ENCODE data around the gene CKAP4.

Gene CKAP4

DNA sequence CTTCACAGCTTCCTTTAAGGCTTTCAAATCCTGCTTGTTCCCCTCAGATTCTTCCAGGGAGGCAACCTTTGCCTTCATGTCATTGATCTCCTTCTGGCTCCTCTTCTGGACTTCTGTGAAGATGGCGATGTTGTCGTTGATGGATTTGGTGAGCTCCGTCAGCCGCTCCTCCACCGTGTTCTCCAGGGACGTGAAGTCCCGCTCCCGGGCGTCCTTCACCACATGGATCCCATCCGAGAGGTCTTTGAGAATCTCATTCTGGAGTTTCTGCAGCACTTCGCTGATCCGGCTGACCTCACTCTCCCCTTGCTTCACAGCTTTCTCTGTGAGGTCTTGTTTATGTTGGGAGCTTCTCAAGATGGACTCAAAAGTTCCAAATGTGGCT, 7.9 kb downstream of the CKAP4 start:
- no peak for DNase-seq (ENCODE audit: low spot score)

DNA sequence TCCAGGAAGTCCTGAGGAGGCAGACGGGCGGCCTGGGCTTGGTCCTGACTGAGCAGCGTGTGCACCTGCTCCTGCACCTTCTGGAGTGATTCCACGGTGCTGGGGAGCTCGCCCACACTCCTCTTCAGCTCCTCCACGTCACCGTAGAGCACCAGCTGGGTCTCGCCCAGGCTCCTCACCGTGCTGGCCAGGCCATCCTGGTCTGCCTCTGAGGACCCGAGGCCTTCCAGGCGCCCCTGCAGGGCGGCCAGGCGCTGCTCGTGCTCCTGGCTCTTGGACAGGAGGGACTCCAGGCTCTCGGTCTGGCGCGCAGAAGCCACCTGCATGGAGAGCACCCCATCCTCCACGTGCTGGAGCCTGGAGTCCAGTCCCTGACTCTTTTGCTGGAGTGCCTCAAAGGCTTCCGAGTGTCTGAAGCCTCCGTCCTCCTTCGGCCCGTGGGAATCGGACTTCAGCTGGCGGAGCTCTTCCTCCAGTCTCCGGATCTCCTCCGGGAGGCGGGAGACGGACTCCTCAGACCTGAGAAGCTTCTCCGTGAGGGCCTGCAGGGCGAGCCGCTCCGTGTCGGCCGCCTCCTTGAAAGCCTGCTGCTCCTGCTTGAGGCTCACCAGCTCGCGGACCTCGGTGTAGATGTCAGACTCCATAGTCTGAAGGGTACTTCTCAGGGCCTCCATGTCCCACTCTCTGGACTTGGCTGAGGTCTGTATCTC, 8.4 kb downstream of the CKAP4 start:
- no peak for DNase-seq (ENCODE audit: low spot score)

DNA sequence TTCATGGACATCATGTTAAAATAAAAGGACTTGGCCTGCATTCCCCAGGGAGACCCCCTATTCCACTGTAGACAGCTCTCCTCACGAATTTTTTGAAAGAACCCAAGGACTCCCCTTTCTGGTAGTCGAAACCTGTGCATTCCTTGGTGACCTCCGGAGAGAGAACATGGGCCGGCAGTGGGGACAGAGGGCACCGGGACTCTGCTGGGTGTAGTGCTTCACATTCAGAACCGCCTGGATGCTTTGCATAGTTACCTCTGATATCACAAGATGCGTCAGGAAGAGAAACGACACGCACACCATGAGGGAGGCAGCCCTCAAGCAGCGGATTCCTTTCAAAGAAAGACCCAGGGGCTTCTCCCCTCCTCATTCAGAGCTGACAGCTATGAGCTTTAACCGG, 9.7 kb downstream of the CKAP4 start:
- DNase-seq (ENCODE audit: low spot score), result no peak

DNA sequence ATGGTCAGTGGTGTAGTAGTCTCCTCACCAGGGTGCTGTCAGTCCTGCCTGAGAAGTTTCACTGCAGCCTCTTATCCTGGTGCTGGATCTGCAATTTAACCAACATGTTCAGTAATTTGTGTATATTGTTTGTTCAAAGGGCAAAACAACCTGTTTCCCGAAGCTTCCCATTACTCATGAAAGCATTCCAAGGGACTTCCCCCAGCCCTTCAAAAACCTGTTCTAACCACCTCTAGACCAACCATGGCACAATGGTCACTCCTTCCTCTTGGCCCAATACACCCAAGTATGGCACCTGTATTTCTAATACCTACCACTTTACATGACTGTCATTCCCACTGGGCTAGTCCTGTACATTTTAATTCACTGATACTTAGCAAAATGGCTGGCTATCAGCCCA, 12.1 kb downstream of the CKAP4 start:
- DNase-seq (ENCODE audit: low spot score), result no peak

DNA sequence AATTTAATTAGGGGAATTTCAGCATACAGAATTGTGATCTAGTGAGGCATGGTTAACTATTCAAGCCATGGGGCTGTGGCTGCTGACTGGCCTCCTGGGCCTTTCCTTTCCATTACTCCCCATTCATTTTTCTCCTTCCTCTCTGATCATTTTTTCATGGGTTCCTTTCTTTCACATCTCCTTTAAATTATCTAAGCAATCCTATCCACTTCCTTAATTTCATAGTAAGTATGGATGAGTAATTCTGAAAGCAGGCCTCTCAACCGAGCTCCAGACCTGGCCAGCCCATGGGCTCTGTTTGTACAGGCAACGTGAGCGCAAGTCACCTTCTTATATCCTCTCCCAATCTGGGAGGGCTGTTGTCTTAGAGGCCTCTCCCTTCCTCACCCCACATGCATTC, 13.4 kb downstream of the CKAP4 start:
- no peak for DNase-seq (ENCODE audit: low spot score)

DNA sequence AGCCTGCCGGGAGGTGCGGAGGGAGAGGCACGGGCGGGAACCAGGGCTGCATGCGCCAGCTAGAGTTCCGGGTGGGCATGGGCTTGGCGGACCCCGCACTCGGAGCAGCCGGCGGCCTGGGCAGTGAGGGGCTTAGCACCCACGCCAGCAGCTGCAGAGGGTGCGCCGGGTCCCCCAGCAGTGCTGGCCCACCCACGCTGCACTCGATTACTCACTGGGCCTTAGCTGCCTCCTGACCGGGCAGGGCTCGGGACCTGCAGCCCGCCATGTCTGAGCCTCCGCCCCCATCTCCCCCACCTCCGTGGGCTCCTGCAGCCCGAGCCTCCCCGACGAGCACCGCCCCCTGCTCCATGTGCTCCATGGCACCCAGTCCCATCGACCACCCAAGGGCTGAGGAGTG, 14.8 kb downstream of the CKAP4 start:
- DNase-seq (ENCODE audit: low spot score), result no peak

DNA sequence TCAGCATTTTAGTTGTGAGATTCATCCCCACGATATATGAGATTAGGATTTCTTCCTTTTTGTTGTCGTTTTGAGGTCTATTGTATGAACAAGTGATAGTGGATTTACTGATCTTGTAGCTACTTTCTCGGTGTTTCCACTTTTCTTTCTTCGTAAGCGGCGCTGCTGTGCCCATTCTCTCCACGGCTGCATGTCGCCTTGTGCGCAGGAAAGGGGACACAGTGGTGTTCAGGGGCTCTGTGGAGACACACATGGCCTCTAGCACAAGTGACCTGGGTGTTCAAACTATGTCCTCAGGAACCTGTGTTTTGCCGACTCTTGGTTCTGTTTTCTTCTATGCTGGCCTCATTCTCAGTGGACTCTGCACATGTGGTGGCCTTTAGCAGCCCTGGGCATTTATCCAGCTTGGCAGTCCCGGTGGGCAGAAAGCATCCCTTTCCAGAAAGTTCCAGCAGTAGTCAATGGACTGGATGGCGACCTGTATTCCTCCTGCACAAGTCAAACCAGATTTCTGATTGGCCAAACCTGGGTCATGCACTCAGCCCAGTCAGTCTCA, 18.7 kb downstream of the CKAP4 start:
- DNase-seq (ENCODE audit: low spot score), result no peak

DNA sequence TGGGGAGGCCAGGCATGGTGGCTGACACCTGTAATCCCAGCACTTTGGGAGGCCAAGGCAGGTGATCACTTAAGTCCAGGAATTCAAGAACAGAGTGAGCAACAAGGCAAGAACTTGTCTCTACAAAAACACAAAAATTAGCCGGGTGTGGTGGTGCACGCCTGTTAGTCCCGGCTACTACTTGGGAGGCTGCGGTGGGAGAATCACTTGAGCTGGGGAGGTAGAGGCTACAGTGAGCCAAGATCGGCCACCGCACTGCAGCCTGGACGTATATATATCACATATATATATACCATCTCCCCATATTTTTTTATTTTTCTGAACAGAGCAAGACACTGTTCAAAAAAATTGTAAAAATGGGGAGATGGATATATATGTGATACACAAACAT, 19.5 kb downstream of the CKAP4 start:
- DNase-seq (ENCODE audit: low spot score), result no peak

DNA sequence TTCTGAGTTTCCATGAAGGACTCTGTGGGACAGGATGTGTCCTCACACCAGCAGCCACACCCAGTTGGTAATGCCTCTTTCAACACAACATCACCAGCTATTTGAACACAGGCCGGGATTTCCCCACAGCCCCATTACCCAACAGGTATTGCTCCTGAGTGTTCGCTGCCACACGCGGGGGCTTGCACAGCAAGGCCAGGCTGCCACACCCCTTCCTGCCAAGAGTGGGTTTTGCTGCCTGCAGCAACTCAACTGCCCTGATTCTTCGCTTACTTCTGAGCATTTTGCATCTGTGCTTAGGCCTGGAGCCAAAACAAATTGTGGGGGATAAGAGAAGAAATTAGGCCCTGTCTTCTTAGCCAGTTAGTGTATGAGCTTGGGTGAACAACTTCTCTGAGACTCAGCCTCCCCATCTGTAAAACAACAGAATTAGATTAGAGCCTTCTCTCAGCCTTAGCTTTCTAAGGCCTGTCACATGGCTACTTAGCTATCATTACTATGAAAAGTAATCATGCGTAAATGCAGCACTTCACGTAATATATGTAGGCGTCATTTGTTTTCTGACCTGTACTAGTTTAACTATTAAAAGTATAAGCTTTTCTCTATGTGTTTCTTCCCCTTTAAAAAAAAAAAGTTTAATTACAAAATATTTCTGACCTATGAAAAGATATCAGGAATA, 20.0 kb downstream of the CKAP4 start:
- DNase-seq (ENCODE audit: low spot score), result peak; percentile 72

DNA sequence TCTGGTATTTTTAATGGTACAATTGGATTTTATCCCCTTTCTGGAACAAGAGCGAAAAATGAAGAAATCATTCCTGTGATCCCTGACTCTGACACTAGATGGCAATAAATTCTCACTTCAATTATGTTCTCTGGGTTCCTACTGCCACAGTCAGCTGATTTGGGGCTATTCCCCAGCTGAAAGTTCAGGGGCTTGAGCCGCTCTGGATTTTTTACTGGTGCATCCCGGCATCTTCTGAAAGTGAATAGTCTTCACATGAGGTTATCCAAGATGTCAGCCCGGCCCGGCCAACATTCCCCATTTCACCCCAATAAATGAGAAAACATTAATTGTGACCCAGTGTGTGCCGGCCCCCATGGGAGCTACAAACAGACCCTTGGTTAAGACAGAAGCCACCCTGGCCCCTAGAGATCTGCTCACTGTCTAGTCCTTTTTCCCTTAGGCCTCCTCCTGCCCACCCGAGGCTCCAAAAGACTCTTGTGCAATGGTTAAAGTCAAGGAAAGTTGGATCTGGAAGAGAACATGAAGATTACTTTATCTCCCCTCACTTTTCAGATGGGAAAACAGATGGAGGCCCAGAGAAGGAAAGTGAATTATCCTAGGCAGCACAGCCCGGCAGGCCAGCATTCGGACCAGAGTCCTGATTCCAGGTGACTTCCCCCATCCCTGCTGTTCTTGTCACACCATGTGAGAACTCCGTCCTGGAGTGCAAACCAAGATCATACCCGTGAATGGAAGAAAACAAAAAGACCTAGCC, 20.8 kb downstream of the CKAP4 start:
- peak; percentile 58 for DNase-seq (ENCODE audit: low spot score)

DNA sequence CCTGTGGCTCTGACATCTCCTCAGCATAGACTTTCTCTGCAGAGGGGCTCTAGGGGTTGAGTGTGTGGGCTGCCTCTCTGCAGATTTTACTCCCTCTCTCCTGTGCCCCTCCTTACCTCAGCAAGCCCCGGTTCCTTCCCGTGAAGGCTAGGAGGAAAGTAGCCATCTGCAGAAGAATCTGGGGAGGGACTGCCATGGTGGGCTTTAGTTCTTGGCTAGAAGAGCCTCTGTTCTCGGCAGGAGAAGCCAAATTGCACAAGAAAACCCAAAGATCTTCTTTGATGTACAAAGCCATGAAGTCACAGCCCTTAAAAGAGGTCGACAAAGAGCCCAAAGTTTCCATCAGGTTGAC, 23.5 kb downstream of the CKAP4 start:
- no peak for DNase-seq (ENCODE audit: low spot score)

DNA sequence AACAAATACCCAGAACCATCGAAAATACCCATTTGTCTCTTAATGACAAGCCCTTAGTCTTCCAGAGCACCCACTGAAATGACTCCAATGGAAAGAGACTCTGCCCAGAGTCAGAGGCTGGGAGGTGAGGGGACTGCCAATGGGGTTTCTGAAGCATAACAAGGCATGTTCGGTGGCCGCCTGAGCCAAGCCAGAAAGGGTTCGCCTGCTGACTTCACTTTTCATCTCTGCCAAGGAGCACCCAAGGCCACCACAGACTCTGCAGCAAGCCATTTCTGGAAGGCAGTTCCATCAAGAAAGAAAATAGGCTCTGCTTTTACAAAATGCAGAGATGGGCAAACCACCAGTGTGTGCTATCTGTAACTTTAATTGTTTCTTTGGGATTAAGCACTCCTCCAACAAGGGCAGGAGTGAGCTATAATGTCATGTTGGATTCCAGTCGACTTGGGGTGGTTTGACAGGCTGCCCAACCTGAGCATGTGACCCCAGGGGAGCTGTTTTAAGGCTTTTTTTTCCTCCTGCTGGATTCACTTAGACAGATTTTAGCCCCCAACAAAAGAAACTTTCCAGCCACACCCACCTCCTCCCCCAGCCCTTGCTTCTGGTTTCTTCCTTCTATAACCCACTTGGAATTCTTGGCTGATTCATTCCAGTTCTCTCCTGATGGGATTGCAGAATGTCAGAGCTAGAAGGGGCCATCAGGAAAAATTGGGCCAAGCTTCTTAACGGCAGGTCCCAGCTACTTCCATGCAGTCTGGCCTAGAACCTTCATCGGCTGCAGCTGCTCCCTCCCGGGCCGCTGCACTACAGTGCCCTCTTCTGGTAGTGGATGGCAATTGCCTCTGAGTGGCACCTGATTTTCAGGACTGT, 24.1 kb downstream of the CKAP4 start:
- DNase-seq (ENCODE audit: low spot score), result peak; percentile 80

DNA sequence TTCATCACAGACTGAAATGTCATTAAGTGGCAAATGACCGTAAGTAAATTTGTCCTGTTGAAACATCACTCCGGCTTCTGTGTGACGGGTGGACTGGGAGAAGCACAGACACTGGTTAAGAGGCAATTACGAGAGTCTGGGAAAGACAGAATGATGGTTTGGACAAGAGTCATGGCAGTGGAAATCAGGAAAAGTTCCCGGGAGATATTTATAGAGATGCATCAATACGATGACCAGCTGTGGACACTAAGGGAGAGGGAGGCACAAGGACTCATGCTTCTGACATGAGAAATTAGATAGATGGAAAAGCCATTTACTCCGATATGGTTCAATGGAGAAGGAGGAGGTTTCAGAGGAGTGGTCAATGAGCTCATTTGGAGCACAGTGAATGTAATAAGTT, 27.3 kb downstream of the CKAP4 start:
- no peak for DNase-seq (ENCODE audit: low spot score)

DNA sequence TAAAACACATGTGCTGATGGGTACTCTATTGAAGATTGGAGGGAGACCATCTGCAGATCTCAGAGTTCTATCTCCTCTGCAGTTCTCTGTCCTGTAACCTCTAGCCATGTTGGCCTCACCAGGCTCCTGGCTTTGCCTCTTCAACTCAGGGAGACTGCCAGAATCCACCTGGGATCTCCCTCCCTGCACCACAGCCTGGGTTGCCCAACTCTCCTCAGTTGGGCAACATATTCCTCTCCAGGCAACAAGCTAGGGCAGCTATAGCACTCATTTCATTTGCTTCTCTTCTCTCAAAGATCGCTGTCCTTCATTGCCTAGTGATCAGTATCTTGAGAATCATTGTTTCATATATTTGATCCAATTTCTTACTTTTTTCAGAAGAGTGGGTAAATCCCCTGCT, 28.8 kb downstream of the CKAP4 start:
- no peak for DNase-seq (ENCODE audit: low spot score)

DNA sequence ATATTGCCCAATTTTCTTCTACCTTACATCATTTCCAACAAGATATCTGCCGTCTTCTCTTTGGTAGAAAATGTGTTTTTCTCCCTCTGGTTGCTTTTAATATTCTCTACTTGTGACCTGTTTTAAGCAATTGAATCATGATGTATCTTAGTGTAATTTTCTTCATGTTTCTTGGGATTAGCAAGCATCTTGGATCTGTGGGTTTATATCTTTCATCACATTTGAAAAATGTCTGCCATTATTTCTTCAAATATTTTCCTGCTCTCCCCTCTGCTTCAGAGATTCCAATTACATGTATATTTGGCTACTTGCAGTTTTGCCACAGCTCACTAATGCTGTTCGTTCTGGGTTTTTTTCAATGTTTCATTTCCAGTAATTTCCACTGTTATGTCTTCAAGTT, 30.1 kb downstream of the CKAP4 start:
- DNase-seq (ENCODE audit: low spot score), result no peak

DNA sequence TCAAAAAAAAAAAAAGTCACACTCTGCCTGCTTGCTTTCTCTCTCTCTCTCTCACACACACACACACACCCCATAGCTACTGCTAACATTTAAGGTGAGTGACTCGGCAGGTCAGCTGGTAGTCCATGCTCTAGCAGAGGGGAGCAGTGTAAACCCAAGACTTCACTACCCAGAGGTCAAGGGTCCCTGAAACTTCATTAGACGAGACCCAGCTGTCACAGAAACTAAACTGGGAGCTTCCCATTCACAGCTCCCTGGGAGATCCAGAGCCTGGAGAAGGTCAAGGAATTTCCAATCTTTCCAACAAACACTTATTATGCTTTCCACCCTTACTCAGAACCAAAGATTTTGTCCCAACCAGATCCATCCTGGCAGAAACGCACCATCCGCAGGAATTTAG, 33.2 kb downstream of the CKAP4 start:
- DNase-seq (ENCODE audit: low spot score), result no peak

DNA sequence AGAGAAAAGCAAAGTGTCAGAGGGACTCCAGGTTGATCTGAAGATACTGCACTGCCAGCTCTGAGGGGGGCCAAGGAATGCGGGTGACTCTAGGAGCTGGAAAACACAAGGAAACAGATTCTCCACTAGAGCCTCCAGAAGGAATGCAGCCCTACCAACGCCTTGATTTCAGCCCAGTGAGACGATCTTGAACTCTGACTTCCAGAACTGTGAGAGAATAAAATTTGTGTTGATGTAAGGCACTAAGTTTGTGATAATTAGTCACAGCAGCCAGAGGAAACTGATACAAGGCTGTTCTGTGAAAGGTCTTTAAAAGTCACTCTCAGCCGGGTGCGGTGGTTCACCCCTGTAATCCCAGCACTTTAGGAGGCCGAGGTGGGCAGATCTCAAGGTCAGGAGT, 34.2 kb downstream of the CKAP4 start:
- DNase-seq (ENCODE audit: low spot score), result no peak

DNA sequence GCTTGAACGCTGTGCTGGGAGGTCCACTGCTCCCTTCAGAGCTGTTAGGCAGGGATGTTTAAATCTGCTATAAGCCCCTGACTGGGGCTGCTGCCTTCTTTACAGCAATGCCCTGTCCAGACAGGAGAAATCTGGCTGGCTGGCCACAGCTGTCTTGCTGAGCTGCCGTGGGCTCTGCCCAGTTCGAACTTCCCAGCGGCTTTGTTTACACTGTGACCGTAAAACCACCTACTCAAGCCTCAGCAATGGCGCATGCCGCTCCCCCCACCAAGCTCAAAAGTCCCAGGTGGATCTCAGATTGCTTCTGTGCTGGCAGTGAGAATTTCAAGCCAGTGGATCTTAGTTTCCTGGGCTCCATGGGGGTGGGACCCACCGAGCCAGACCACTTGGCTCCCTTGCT, 35.8 kb downstream of the CKAP4 start:
- DNase-seq (ENCODE audit: low spot score), result no peak

DNA sequence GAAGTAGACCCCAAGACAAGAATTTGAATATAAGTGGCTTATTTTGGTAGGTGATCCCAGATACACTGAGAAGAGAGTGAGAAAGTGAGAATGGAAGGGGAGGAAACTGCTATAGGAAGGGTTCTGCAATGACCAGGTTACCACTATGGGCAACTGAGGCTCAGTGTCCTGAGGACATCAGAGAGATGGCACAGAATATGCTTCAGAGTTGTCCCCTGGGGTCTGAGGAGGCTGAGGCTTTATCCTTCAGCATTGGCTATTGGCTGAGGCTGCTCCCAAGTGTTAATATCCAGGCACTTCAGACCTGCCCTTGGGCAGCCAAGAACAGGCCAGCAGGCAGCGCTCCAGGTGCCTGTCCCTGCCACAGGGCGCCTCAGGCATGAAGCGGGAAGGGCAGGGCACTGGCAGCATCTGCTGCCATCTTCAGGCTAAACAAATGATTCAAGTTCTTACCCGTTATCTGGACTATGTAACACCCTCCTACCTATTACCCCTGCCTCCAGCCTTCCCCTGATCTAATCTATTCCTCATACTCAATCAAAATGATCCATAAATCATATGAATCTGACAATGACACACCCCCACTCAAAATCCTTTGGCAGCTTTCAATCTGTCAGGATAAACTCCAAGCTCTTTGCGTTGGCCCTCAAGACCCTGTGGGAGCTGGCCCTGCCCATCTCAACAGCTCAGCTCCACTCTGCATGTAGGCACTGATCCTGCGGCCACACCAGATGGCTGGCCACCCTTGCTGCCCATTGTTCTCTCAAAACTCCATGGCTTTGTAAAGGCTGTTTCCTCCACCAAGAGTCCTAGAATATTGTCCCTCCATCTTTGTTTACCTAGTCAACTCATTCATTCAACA, 42.4 kb downstream of the CKAP4 start:
- no peak for DNase-seq (ENCODE audit: low spot score)

DNA sequence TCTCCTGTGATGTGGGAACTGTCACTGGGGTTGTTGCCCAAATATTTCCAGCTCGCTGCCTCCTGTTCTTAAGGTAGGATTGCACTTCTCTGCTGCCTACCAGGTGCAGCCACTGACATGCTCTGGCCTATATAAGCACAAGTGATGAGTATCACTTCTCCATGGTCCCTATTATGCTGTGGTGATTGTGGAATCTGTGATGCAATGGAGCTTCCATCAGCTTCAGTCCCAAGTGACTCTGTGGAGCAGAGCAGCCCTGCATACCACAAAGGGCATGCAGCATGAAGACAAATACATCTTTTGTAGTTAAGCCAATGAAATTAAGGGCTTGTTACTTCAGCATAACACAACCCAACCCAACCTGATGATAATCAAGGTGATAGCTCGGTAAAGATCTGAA, 43.5 kb downstream of the CKAP4 start:
- no peak for DNase-seq (ENCODE audit: low spot score)

DNA sequence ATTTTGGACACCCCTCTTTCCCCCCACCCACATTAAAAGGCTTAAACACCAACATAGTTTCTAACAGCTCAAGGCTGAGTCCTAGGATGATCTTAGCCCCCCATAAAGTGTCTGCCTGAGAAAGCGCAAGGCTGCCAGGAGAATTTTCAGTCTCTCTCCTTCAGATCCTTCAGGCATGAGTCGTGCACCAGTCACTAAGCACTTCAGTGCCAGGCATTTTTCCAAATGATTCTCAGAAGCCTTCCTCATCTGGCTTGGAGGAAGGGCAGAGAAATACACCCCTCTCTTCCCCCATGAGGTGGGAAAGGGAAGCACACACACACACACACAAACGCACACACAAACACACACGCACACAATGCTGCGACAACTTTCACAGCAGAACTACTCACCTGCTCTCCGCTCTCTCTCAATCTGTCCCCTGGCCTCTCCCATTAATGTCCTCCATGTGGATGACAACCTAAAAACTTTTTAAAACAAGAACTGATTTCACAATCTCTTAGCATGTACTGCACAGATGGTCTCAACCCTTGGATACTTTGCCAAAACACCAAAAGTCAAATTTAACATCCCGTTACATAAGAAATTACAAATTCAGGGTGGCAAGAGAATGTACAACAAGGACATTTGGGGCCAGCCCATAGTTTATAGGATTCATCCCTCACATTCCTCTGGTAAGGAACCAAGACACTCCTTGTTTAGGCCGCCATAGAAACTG, 49.8 kb downstream of the CKAP4 start:
- DNase-seq (ENCODE audit: low spot score), result no peak

Measured in CD4-positive, alpha-beta T cell treated with Interleukin-15 for 4 hours (primary cell).